Ascending aorta (tissue), 2 donors: ENCODE measurements around the gene UGT2A1. TPM values are rescaled to one million over a fixed set of nuclear protein-coding genes. Genes with fewer than 3 reads are reported as not detected.

ENCODE experiments used
- DNase-seq, 2 donors: peaks; one replicate each; pipeline ENCODE4 v3.0.0-alpha.2; 2019; ENCODE audit warnings: low spot score in 2 of 2
- H3K27ac ChIP-seq, 2 donors: fragments of 200-600 bp; sonication (generic); one replicate each; pipeline ENCODE4 v1.5.1; 2016 to 2017; ENCODE audit warnings: mild to moderate bottlenecking in 1 of 2
- H3K27me3 ChIP-seq: fragments of 200-600 bp; sonication (generic); one replicate; pipeline ENCODE4 v1.5.1; 2017
- H3K36me3 ChIP-seq, 2 donors: fragments of 200-600 bp; sonication (generic); one replicate each; pipeline ENCODE4 v1.5.1; 2016
- H3K4me1 ChIP-seq, 2 donors: fragments of 200-600 bp; sonication (generic); one replicate each; pipeline ENCODE4 v1.5.1; 2016 to 2017; ENCODE audit warnings: mild to moderate bottlenecking in 1 of 2
- H3K4me3 ChIP-seq, 2 donors: fragments of 200-600 bp; sonication (generic); one replicate each; pipeline ENCODE4 v1.5.1; 2016 to 2017; ENCODE audit warnings: mild to moderate bottlenecking in 1 of 2
- H3K9me3 ChIP-seq, 2 donors: fragments of 200-600 bp; sonication (generic); one replicate each; pipeline ENCODE4 v1.5.1; 2016
- CTCF ChIP-seq, 3 experiments: fragments of 200-600 bp in 2 of 3; fragments of 450-650 bp in 1 of 3; sonication (generic) in 2 of 3; IDR thresholded peaks; one replicate each; pipeline ENCODE4 v1.5.1; 2016 to 2019; ENCODE audit warnings: antibody characterized with exemption in 3 of 3, mild to moderate bottlenecking in 1 of 3, moderate library complexity in 1 of 3
- intact Hi-C: fragments of 100-400 bp; cut with DNase I; formaldehyde crosslinking; loops from one replicate; pipeline ENCODE4 v1.15.1; 2023
- total RNA-seq: library from RNA; depleted of rRNA; stranded (reverse); fragments of >200 nt; gene quantifications from one replicate; pipeline ENCODE4 v1.1.0, GENCODE V29; 2016

UGT2A1 gene
- total RNA-seq, 1 donor from 2014 or later, result not detected

DNA sequence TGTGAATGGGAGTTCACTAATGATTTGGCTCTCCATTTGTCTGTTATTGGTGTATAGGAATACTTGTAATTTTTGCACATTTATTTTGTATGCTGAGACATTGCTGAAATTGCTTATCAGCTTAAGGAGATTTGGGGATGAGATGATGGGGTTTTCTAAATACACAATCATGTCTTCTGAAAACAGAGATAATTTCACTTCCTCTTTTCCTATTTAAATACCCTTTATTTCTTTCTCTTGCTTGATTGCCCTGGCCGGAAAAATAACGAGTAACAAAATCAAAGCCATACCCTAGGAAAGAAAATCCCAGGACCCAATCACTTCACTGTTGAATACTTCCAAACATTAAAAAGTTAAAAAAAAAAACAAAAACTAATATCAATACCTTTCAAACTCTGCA lies 89.6 kb downstream of the UGT2A1 start:
- Histone ChIP-seq H3K36me3 (no peaks in the 10 kb centered on the region), H3K4me1 (no peaks in the 10 kb centered on the region), H3K4me3 (no peak overlapping the region), H3K27ac (no peak overlapping the region), H3K27me3 (no peaks in the 10 kb centered on the region), H3K9me3 (no peaks in the 10 kb centered on the region)
- no peak for TF ChIP-seq CTCF (IDR thresholded peaks at IDR 0.05)
- intact Hi-C loops, result no loop called here
- no peak for DNase-seq

GRCh38 chr4:69549651-69550050 lies 103.4 kb downstream of the UGT2A1 start:
- intact Hi-C loops, result no loop called here
- H3K4me1 ChIP-seq, result no peaks in the 10 kb centered on the region
- H3K27ac ChIP-seq, result no peak overlapping the region
- no peak overlapping the region for H3K4me3 ChIP-seq
- no peak for TF ChIP-seq CTCF (IDR thresholded peaks at IDR 0.05)
- H3K9me3 ChIP-seq, result no peaks in the 10 kb centered on the region
- H3K36me3 ChIP-seq, result no peaks in the 10 kb centered on the region
- no peak for DNase-seq
- H3K27me3 ChIP-seq, result no peaks in the 10 kb centered on the region

- H3K27ac ChIP-seq, result no peak overlapping the region
- H3K36me3 ChIP-seq, result no peaks in the 10 kb centered on the region
- H3K9me3 ChIP-seq, result no peaks in the 10 kb centered on the region
- TF ChIP-seq CTCF (IDR thresholded peaks at IDR 0.05), result no peak
- intact Hi-C loops, result no loop called here
- no peak overlapping the region for H3K4me3 ChIP-seq
- no peak for DNase-seq
- no peaks in the 10 kb centered on the region for H3K27me3 ChIP-seq
- no peaks in the 10 kb centered on the region for H3K4me1 ChIP-seq
Measured at GRCh38 chr4:69546134-69546765, 106.8 kb downstream of the UGT2A1 start.

Other genes starting within 250 kb of the UGT2A1 start
- gene UGT2B4, start 157.3 kb downstream of the UGT2A1 start, total RNA-seq, result 0.32 TPM
- gene UGT2A2, start 13.6 kb downstream of the UGT2A1 start, total RNA-seq, result not detected
- 0.96 TPM for gene SULT1B1, start 107.4 kb upstream of the UGT2A1 start, total RNA-seq
- gene SULT1E1, start 206.9 kb upstream of the UGT2A1 start, total RNA-seq, result not detected